Hepatocyte (in vitro differentiated cells): ENCODE measurements around the gene RUNX3.

ENCODE experiments used
- CTCF ChIP-seq: fragments of 200-600 bp; sonication (generic); IDR thresholded peaks from 2 replicates; pipeline ENCODE4 v1.5.1; 2016; ENCODE audit warnings: antibody characterized with exemption, mild to moderate bottlenecking; ENCODE audit not compliant: poor library complexity
- EZH2 ChIP-seq: fragments of 200-600 bp; sonication (generic); IDR thresholded peaks from 2 replicates; pipeline ENCODE4 v1.6.1; 2016; ENCODE audit warnings: antibody characterized with exemption, mild to moderate bottlenecking, borderline replicate concordance
- EZH2phosphoT487 ChIP-seq: fragments of 200-600 bp; sonication (generic); IDR thresholded peaks from one replicate; pipeline ENCODE4 v1.6.1; 2018; ENCODE audit warnings: antibody characterized with exemption, mild to moderate bottlenecking, low read depth, moderate library complexity; ENCODE audit not compliant: unreplicated experiment, severe bottlenecking

GRCh38 chr1:24895511-24895910 lies 34.6 kb downstream of the RUNX3 start:
- no peak for TF ChIP-seq CTCF
- no peak for TF ChIP-seq EZH2phosphoT487
- no peak for TF ChIP-seq EZH2
